Measurements from ENCODE around the gene AFTPH.

DNA sequence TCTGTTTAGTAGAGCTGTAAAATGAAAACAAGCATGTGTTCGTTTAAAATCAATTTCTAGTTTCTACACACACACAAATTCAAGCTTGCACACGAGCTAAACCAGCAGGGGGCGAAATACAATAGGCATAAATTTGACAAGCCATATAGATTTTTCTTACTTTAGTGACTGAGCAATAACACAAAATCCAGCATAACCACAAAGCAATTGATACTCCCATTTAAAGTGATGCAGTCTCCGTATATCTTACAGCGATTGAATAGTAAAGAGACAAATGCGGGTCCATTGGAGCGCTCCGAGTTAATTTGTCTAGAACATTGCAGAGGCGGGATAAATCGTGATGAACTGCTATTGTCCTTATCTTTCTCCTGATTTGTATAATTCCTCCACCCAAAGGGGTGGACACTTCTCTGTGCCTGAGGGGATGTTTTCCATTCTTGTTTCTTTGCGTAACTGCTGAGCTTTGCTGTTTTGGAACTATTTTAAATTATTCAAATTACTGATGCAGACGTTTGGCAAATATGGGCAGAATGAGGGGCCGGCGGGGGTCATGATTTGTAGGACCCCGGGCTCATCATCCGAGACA is 1.2 kb upstream of the AFTPH start:
- peak in 1 of 2 donors; percentile 8 for TF ChIP-seq EP300 (IDR thresholded peaks at IDR 0.05)
- TF ChIP-seq, protein P1, sequence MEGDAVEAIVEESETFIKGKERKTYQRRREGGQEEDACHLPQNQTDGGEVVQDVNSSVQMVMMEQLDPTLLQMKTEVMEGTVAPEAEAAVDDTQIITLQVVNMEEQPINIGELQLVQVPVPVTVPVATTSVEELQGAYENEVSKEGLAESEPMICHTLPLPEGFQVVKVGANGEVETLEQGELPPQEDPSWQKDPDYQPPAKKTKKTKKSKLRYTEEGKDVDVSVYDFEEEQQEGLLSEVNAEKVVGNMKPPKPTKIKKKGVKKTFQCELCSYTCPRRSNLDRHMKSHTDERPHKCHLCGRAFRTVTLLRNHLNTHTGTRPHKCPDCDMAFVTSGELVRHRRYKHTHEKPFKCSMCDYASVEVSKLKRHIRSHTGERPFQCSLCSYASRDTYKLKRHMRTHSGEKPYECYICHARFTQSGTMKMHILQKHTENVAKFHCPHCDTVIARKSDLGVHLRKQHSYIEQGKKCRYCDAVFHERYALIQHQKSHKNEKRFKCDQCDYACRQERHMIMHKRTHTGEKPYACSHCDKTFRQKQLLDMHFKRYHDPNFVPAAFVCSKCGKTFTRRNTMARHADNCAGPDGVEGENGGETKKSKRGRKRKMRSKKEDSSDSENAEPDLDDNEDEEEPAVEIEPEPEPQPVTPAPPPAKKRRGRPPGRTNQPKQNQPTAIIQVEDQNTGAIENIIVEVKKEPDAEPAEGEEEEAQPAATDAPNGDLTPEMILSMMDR (IDR thresholded peaks at IDR 0.05): peak; percentile 66 to 85 (median 81)
- TF ChIP-seq POLR2A (IDR thresholded peaks at IDR 0.05): no peak
